Erythroblast (primary cell): ENCODE measurements around the gene TRIM50.

Experiments used
- GATA1 ChIP-seq: IDR thresholded peaks from 2 replicates; pipeline ENCODE4 v1.6.1; 2011; ENCODE audit warnings: low read depth, mild to moderate bottlenecking, control low read depth, low read length, moderate library complexity
- POLR2A ChIP-seq: IDR thresholded peaks from 2 replicates; pipeline ENCODE4 v1.6.1; 2011; ENCODE audit warnings: mild to moderate bottlenecking, low read length

DNA sequence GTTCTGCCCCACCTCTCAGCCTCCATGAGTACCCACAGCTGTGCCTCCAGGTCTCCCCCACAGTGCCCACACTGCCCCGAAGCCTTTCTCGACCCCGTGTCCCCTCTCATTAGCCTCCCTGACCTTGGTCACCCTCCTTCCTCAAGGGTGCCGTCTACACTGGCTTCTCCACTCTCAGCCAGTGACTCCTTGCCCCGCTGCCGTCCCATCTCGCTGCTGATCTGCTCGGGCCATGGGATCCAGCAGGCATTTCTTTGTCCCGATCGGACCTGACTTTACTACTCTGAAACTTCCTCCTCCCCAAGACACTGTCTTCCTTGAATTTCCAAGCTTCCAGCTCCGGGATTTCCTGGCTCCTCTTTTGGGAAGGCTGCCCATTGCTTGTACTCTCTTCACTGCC, 31.4 kb upstream of the TRIM50 start:
- no peak for TF ChIP-seq POLR2A
- no peak for TF ChIP-seq GATA1
